H1 (cell line): ENCODE data around the gene DPEP3. TPM values are rescaled to one million over a fixed set of nuclear protein-coding genes. Genes with fewer than 3 reads are reported as not detected.

ENCODE experiments used
- CTCF ChIA-PET: fragments of 300-600 bp; sonication (Branson Sonifier 250); formaldehyde crosslinking; loops from one replicate; lab custom pipeline; 2021; ENCODE audit not compliant: partially characterized antibody; lab: Charles Lee
- POLR2A ChIA-PET: fragments of 300-600 bp; sonication (Branson Sonifier 250); formaldehyde crosslinking; loops from one replicate; lab custom pipeline; 2021; ENCODE audit warnings: inconsistent platforms; ENCODE audit not compliant: partially characterized antibody; lab: Charles Lee
- DNase-seq, 2 experiments: peaks; one replicate each; pipeline versions ENCODE4 v3.0.0 to v3.0.0-alpha.2; 2010 to 2022; ENCODE audit warnings: low spot score in 2 of 2, low read depth in 1 of 2, mixed read lengths in 1 of 2
- FAIRE-seq: peaks from 2 replicates; lab custom pipeline; 2011; peaks lifted over from hg19 to GRCh38; lab: Jason Lieb, UNC
- H2AFZ ChIP-seq: 2 replicates; pipeline ENCODE4 v1.8.1; 2012; ENCODE audit warnings: low read length, inconsistent platforms
- H2AK5ac ChIP-seq: 2 replicates; pipeline ENCODE4 v1.6.1; 2013; ENCODE audit warnings: low read depth, low read length
- H2BK120ac ChIP-seq: replicated peaks from 2 replicates; pipeline ENCODE3; 2013; ENCODE audit warnings: low read depth, low read length, inconsistent platforms
- H2BK12ac ChIP-seq: 2 replicates; pipeline ENCODE4 v1.6.1; 2013; ENCODE audit warnings: low read depth, low read length
- H2BK15ac ChIP-seq: 2 replicates; pipeline ENCODE4 v1.6.1; 2013; ENCODE audit warnings: low read length
- H2BK20ac ChIP-seq: 2 replicates; pipeline ENCODE4 v1.6.1; 2013; ENCODE audit warnings: low read length
- H2BK5ac ChIP-seq: 2 replicates; pipeline ENCODE4 v1.6.1; 2013; ENCODE audit warnings: low read depth, low read length
- H3K14ac ChIP-seq: 2 replicates; pipeline ENCODE4 v1.6.1; 2013; ENCODE audit warnings: inconsistent platforms; ENCODE audit not compliant: insufficient read length
- H3K18ac ChIP-seq: 2 replicates; pipeline ENCODE4 v1.6.1; 2013; ENCODE audit warnings: low read length; ENCODE audit errors: extremely low read depth
- H3K23ac ChIP-seq: 2 replicates; pipeline ENCODE4 v1.6.1; 2013; ENCODE audit warnings: inconsistent platforms; ENCODE audit not compliant: insufficient read length
- H3K23me2 ChIP-seq: 2 replicates; pipeline ENCODE4 v1.6.1; 2013; ENCODE audit warnings: low read depth, low read length
- H3K27ac ChIP-seq: 2 replicates; pipeline ENCODE4 v1.6.1; 2011; ENCODE audit warnings: low read depth, low read length, inconsistent platforms
- H3K27me3 ChIP-seq, 4 experiments: replicated peaks in 1 of 4; 1 replicate in 1 of 4; 2 replicates in 3 of 4; pipeline versions ENCODE4 v1.6.1 to v1.8.1; 2011 to 2013; ENCODE audit warnings: low read length in 3 of 4, mild to moderate bottlenecking in 3 of 4, inconsistent platforms in 2 of 4, mixed read lengths in 2 of 4, moderate library complexity in 1 of 4; ENCODE audit not compliant: control insufficient read depth in 3 of 4, insufficient read depth in 3 of 4; ENCODE audit errors: extremely low read depth in 1 of 4
- H3K36me3 ChIP-seq, 4 experiments: 2 replicates each; pipeline versions ENCODE4 v1.6.1 to v1.8.1; 2011 to 2013; ENCODE audit warnings: mild to moderate bottlenecking in 4 of 4, low read length in 3 of 4, moderate library complexity in 2 of 4, control low read depth in 1 of 4, inconsistent platforms in 1 of 4; ENCODE audit not compliant: insufficient read depth in 4 of 4, control insufficient read depth in 2 of 4
- H3K4ac ChIP-seq: replicated peaks from 2 replicates; pipeline ENCODE3; 2013; ENCODE audit warnings: low read length, low read depth, mixed read lengths, inconsistent platforms; ENCODE audit not compliant: insufficient read length
- H3K4me1 ChIP-seq, 4 experiments: replicated peaks in 1 of 4; 1 replicate in 1 of 4; 2 replicates in 3 of 4; pipeline versions ENCODE4 v1.6.1 to v1.8.1; 2011 to 2013; ENCODE audit warnings: low read length in 3 of 4, inconsistent platforms in 2 of 4, mixed read lengths in 1 of 4; ENCODE audit not compliant: insufficient read depth in 4 of 4, control insufficient read depth in 3 of 4
- H3K4me2 ChIP-seq, 2 experiments: 2 replicates each; pipeline versions ENCODE4 v1.6.1 to v1.8.1; 2011 to 2013; ENCODE audit warnings: low read depth in 2 of 2, low read length in 2 of 2, control low read depth in 1 of 2, inconsistent platforms in 1 of 2, mild to moderate bottlenecking in 1 of 2; ENCODE audit not compliant: insufficient read depth in 1 of 2
- H3K4me3 ChIP-seq, 4 experiments: fragments of 200-600, 300-600 bp in 1 of 4; sonication (generic), shearing (Covaris generic), sonication (Bioruptor Twin) in 1 of 4; 2 replicates each; pipeline versions ENCODE4 v1.5.1 to v1.8.1; 2011 to 2016; ENCODE audit warnings: low read length in 4 of 4, low read depth in 3 of 4, control low read depth in 2 of 4, inconsistent platforms in 2 of 4, mild to moderate bottlenecking in 2 of 4, mixed read lengths in 1 of 4, moderate library complexity in 1 of 4; ENCODE audit not compliant: insufficient read depth in 2 of 4; ENCODE audit errors: extremely low read depth in 1 of 4
- H3K56ac ChIP-seq: replicated peaks from 2 replicates; pipeline ENCODE3; 2013; ENCODE audit warnings: low read depth, mild to moderate bottlenecking, mixed read lengths, low read length, inconsistent platforms; ENCODE audit not compliant: insufficient read length
- H3K79me1 ChIP-seq: 2 replicates; pipeline ENCODE4 v1.6.1; 2013; ENCODE audit warnings: low read depth, low read length, control low read depth
- H3K79me2 ChIP-seq, 2 experiments: 2 replicates each; pipeline versions ENCODE4 v1.6.1 to v1.8.1; 2012 to 2013; ENCODE audit warnings: low read length in 2 of 2, mild to moderate bottlenecking in 2 of 2, inconsistent platforms in 1 of 2; ENCODE audit not compliant: insufficient read depth in 2 of 2, control insufficient read depth in 1 of 2
- H3K9ac ChIP-seq, 4 experiments: replicated peaks in 1 of 4; 1 replicate in 1 of 4; 2 replicates in 3 of 4; pipeline versions ENCODE4 v1.6.1 to v1.8.1; 2011 to 2013; ENCODE audit warnings: low read depth in 3 of 4, low read length in 3 of 4, control low read depth in 2 of 4, mild to moderate bottlenecking in 2 of 4, moderate library complexity in 2 of 4, inconsistent platforms in 1 of 4; ENCODE audit errors: extremely low read depth in 1 of 4
- H3K9me3 ChIP-seq, 2 experiments: 2 replicates each; pipeline versions ENCODE4 v1.6.1 to v1.8.1; 2012 to 2013; ENCODE audit warnings: mild to moderate bottlenecking in 2 of 2, moderate library complexity in 2 of 2, control low read depth in 1 of 2, inconsistent platforms in 1 of 2, low read depth in 1 of 2, low read length in 1 of 2, mixed read lengths in 1 of 2; ENCODE audit not compliant: insufficient read depth in 2 of 2
- H4K20me1 ChIP-seq, 2 experiments: replicated peaks in 1 of 2; 2 replicates each; pipeline versions ENCODE3 to v1.8.1; 2011 to 2013; ENCODE audit warnings: inconsistent platforms in 2 of 2, low read length in 2 of 2, mild to moderate bottlenecking in 1 of 2; ENCODE audit not compliant: insufficient read depth in 2 of 2, control insufficient read depth in 1 of 2
- H4K5ac ChIP-seq: 2 replicates; pipeline ENCODE4 v1.6.1; 2013; ENCODE audit warnings: low read length, low read depth, mixed read lengths, inconsistent platforms; ENCODE audit not compliant: insufficient read length
- H4K8ac ChIP-seq: 2 replicates; pipeline ENCODE4 v1.8.0; 2013; ENCODE audit warnings: mild to moderate bottlenecking, moderate library complexity, low read length, inconsistent platforms; ENCODE audit not compliant: insufficient read depth; ENCODE audit errors: extremely low read depth
- H4K91ac ChIP-seq: replicated peaks from 2 replicates; pipeline ENCODE3; 2013; ENCODE audit warnings: low read length, mixed read lengths, inconsistent platforms; ENCODE audit not compliant: insufficient read length
- ASH2L ChIP-seq: fragments of 200-600, 300-600 bp; sonication (generic); IDR thresholded peaks from one replicate; pipeline ENCODE4 v1.7.1; 2017; ENCODE audit warnings: low read length
- EGR1 ChIP-seq: IDR thresholded peaks from 2 replicates; pipeline ENCODE4 v1.6.1; 2011; ENCODE audit warnings: low read depth, low read length, borderline replicate concordance
- HDAC6 ChIP-seq: IDR thresholded peaks from one replicate; pipeline ENCODE4 v1.7.1; 2012; ENCODE audit warnings: low read depth, mild to moderate bottlenecking, inconsistent platforms, low read length, moderate library complexity
- SAP30 ChIP-seq: fragments of 300-600 bp; sonication (generic); IDR thresholded peaks from 2 replicates; pipeline ENCODE4 v1.7.1; 2012; ENCODE audit warnings: low read length, moderate library complexity, mild to moderate bottlenecking, inconsistent platforms; ENCODE audit not compliant: insufficient read depth, insufficient replicate concordance
- SIRT6 ChIP-seq: IDR thresholded peaks from one replicate; pipeline ENCODE4 v1.7.1; 2012; ENCODE audit warnings: low read length, inconsistent platforms
- TBP ChIP-seq: IDR thresholded peaks from 2 replicates; pipeline ENCODE4 v1.6.1; 2011; ENCODE audit warnings: low read depth, low read length, improper control_type of control experiment
- USF2 ChIP-seq: IDR thresholded peaks from 2 replicates; pipeline ENCODE4 v1.6.1; 2011; ENCODE audit warnings: low read length, improper control_type of control experiment
- WGBS, 2 experiments: shearing (Covaris generic) in 1 of 2; methylation state at CpG; one replicate each; pipeline versions ENCODE4 v1.1.6 to v1.1.7; 2013 to 2015; ENCODE audit warnings: low lambda C conversion rate in 2 of 2, mixed read lengths in 2 of 2, inconsistent platforms in 1 of 2, low coverage in 1 of 2, missing lambda C conversion rate in 1 of 2; ENCODE audit not compliant: insufficient replicate concordance in 2 of 2, insufficient coverage in 1 of 2, insufficient read length in 1 of 2; ENCODE audit errors: extremely low coverage in 1 of 2, missing lambda C conversion rate in 1 of 2; 5-methylcytosine and 5-hydroxymethylcytosine counted together
- polyA plus RNA-seq, 7 experiments: library from polyadenylated mRNA; depleted of rRNA in 3 of 7; stranded (reverse) in 5 of 7; unstranded in 2 of 7; fragments of >200 nt in 5 of 7; fragments of 200-250 nt in 2 of 7; gene quantifications; 1 replicate in 5 of 7; 2 replicates in 1 of 7; 4 replicates in 1 of 7; pipeline versions ENCODE4 v1.2.1 to v1.2.3, GENCODE V29; 2011 to 2013; ENCODE audit warnings: missing spikeins in 2 of 7, mixed read lengths in 2 of 7
- total RNA-seq: library from RNA; stranded (reverse); fragmentation: NEBNext Ultra II Directional; extraction: Animal tissue kit (Norgen Biotek cat#: 25700); gene quantifications from 2 replicates; pipeline ENCODE4 v1.2.1, GENCODE V29; 2021

DPEP3 gene
- total and polyA plus RNA-seq, 2 of the 8 experiments (the other 6 are each of a cell fraction or from before 2014, with no cell fraction given), result 6.5 to 9.9 TPM

- H2AFZ ChIP-seq, result no peak overlapping the region; the same call in 1 of the 2 replicates
- H3K27ac ChIP-seq, result no peak overlapping the region
- no peaks in the 10 kb centered on the region for H3K9me3 ChIP-seq
- peak overlapping the region; percentile 75 to 77 for H3K4me2 ChIP-seq
- H2AK5ac ChIP-seq, result no peak overlapping the region
- H2BK20ac ChIP-seq, result no peak overlapping the region
- H3K79me2 ChIP-seq, result peaks cover 0 to 4% of the 10 kb centered on the region in 2 experiments; a peak in 2 of 4 replicates
- H2BK5ac ChIP-seq, result 0 out of 2 replicates have a peak overlapping the region, but pooled peaks have one; percentile 60
- H3K27me3 ChIP-seq, result no peaks in the 10 kb centered on the region
- FAIRE-seq (no peak), DNase-seq (peak in 1 of 2 experiments; percentile 60)
- H3K23ac ChIP-seq, result no peak overlapping the region
- H4K91ac ChIP-seq, result no peak overlapping the region
- 0 out of 2 replicates have a peak overlapping the region, but pooled peaks have one; percentile 70 for H2BK12ac ChIP-seq
- CTCF ChIA-PET, result interaction anchor here (1.1 to 10.9 kb wide), 2 partner anchors 23 to 109 kb away, joined by 3 to 90 read pairs; partner anchors contain the start of gene LCAT
- peak overlapping the region; percentile 32; the same call in 1 of the 2 replicates for H3K18ac ChIP-seq
- peak overlapping the region; percentile 2 to 68 (median 26); a peak in 4 of 7 replicates for H3K9ac ChIP-seq
- WGBS, 2 experiments, result 1% methylated on average over 41 of the region's 45 CpGs; no CpG with 5 or more reads in 1 of the 2 experiments
- peaks cover 0 to 19% of the 10 kb centered on the region in 2 experiments for H4K20me1 ChIP-seq
- H4K8ac ChIP-seq, result peak overlapping the region; percentile 84; the same call in 1 of the 2 replicates
- peaks cover 7% of the 10 kb centered on the region; the same call in 1 of the 2 replicates for H3K23me2 ChIP-seq
- POLR2A ChIA-PET, result interaction anchor here (0.6 to 2.8 kb wide), 4 partner anchors 14 to 78 kb away, joined by 3 to 8 read pairs (median 4); partner anchors contain the start of genes DDX28 and DUS2
- H4K5ac ChIP-seq, result no peak overlapping the region
- H3K14ac ChIP-seq, result no peak overlapping the region
- H3K4me1 ChIP-seq, result peaks cover 6 to 25% (median 19%) of the 10 kb centered on the region in 4 experiments
- peaks cover 20% of the 10 kb centered on the region; the same call in 1 of the 2 replicates for H3K79me1 ChIP-seq
- H3K56ac ChIP-seq, result no peak overlapping the region
- H2BK15ac ChIP-seq, result 0 out of 2 replicates have a peak overlapping the region, but pooled peaks have one; percentile 12
- H3K4me3 ChIP-seq, result peak overlapping the region; percentile 48 to 67 (median 64)
- TF ChIP-seq HDAC6 (no peak), SAP30 (no peak), ASH2L (peak; percentile 57), TBP (no peak), USF2 (no peak), SIRT6 (no peak), EGR1 (no peak)
- no peak overlapping the region for H2BK120ac ChIP-seq
- H3K4ac ChIP-seq, result no peak overlapping the region
- peaks cover 0 to 2% (median 0%) of the 10 kb centered on the region in 4 experiments; a peak in 1 of 8 replicates for H3K36me3 ChIP-seq
These were observed 12.3 kb downstream of the DPEP3 start for GRCh38 chr16:67967958-67968399.
